Spleen (tissue), 11 donors: Measurements from ENCODE around the gene HOGA1. TPM values are rescaled to one million over a fixed set of nuclear protein-coding genes. Genes with fewer than 3 reads are reported as not detected.
"Not testable (repeated sequence)": the region's sequence is repeated elsewhere in the genome, so short reads cannot be mapped to it uniquely, and the experiment has no call there.

Experiments used
- DNase-seq: peaks from one replicate; pipeline ENCODE4 v3.0.0-alpha.2; 2020
- H3K27ac ChIP-seq, 8 donors: fragments of 200-600 bp; sonication (generic) in 7 of 8; 1 replicate in 4 of 8; 2 replicates in 4 of 8; pipeline versions ENCODE4 v1.5.0 to v1.8.0; 2016 to 2021; ENCODE audit warnings: inconsistent platforms in 4 of 8, mild to moderate bottlenecking in 4 of 8, moderate library complexity in 1 of 8
- H3K27me3 ChIP-seq, 7 donors: fragments of 200-600 bp; sonication (generic) in 6 of 7; replicated peaks in 1 of 7; 1 replicate in 4 of 7; 2 replicates in 3 of 7; pipeline versions ENCODE4 v1.5.0 to v1.8.0; 2016 to 2021; ENCODE audit warnings: inconsistent platforms in 3 of 7, mild to moderate bottlenecking in 1 of 7
- H3K36me3 ChIP-seq, 6 donors: fragments of 200-600 bp; sonication (generic) in 5 of 6; 1 replicate in 4 of 6; 2 replicates in 2 of 6; pipeline versions ENCODE4 v1.5.0 to v1.8.0; 2016 to 2021; ENCODE audit warnings: inconsistent platforms in 2 of 6
- H3K4me1 ChIP-seq, 6 donors: fragments of 200-600 bp; sonication (generic) in 5 of 6; 1 replicate in 3 of 6; 2 replicates in 3 of 6; pipeline versions ENCODE4 v1.5.0 to v1.8.0; 2016 to 2021; ENCODE audit warnings: inconsistent platforms in 3 of 6
- H3K4me3 ChIP-seq, 8 donors: fragments of 200-600 bp; sonication (generic) in 7 of 8; 1 replicate in 4 of 8; 2 replicates in 4 of 8; pipeline versions ENCODE4 v1.5.0 to v1.8.0; 2016 to 2021; ENCODE audit warnings: inconsistent platforms in 4 of 8, mild to moderate bottlenecking in 4 of 8, moderate library complexity in 2 of 8
- H3K9me3 ChIP-seq, 8 donors: fragments of 200-600 bp; sonication (generic) in 7 of 8; 1 replicate in 4 of 8; 2 replicates in 4 of 8; pipeline versions ENCODE4 v1.5.0 to v1.8.0; 2016 to 2021; ENCODE audit warnings: inconsistent platforms in 4 of 8
- CTCF ChIP-seq, 11 experiments: fragments of 200-600 bp in 7 of 11; fragments of 450-650 bp in 4 of 11; sonication (generic) in 4 of 11; IDR thresholded peaks in 8 of 11; conservative IDR thresholded peaks in 3 of 11; 1 replicate in 7 of 11; 2 replicates in 4 of 11; pipeline versions ENCODE4 v1.4.0 to v1.8.0; 2016 to 2021; ENCODE audit warnings: antibody characterized with exemption in 11 of 11, inconsistent platforms in 4 of 11, mild to moderate bottlenecking in 1 of 11
- POLR2A ChIP-seq, 3 donors: fragments of 450-650 bp; IDR thresholded peaks; one replicate each; pipeline ENCODE4 v1.5.1; 2017; ENCODE audit warnings: antibody characterized with exemption in 3 of 3, mild to moderate bottlenecking in 1 of 3
- POLR2AphosphoS5 ChIP-seq, 3 donors: sonication (generic); formaldehyde crosslinking; IDR thresholded peaks; one replicate each; pipeline ENCODE4 v1.5.1; 2017; ENCODE audit warnings: antibody characterized with exemption in 3 of 3
- WGBS, 5 donors: extraction: QIAGEN DNeasy Blood & Tissue Kit in 3 of 5; methylation state at CpG; one replicate each; pipeline versions ENCODE4 v1.1.5 to v1.1.7; 2013 to 2018; 5-methylcytosine and 5-hydroxymethylcytosine counted together
- intact Hi-C: fragments of 100-400 bp; cut with DNase I; formaldehyde crosslinking; loops from one replicate; pipeline ENCODE4 v1.15.0; 2023; ENCODE audit warnings: low total_unique reads
- polyA plus RNA-seq, 3 donors: library from polyadenylated mRNA; stranded (reverse); fragments of 200-250 nt; gene quantifications; one replicate each; pipeline ENCODE4 v1.2.1, GENCODE V29; 2013
- total RNA-seq, 7 donors: library from RNA; depleted of rRNA in 3 of 7; stranded (reverse); fragments of >200 nt in 3 of 7; fragmentation: NEBNext Ultra II Directional in 4 of 7; extraction: Animal tissue kit (Norgen Biotek cat#: 25700) in 4 of 7; gene quantifications; one replicate each; pipeline versions ENCODE4 v1.1.0 to v1.2.1, GENCODE V29; 2016 to 2021
- donor health status: healthy with polysubstance abuse.
- donor health status: DM: no; HTN: no; CAD: no; lungs with moderate emphysema.
- donor health status: DM: no; HTN: no; CAD: no.
- donor health status: Bipolar disorder and iron deficiency.
- donor health status: healthy.
- donor health status: DM: no; HTN: no; CAD: no.
- donor health status: DM: yes; HTN: yes; CAD: no.

HOGA1 gene
- total and polyA plus RNA-seq, 10 donors = 0.11 to 0.42 (median 0.19) TPM; not detected in 5

- intact Hi-C loops = no loop called here
- no peak overlapping the region for H3K4me3 ChIP-seq
- peaks cover 0 to 11% (median 8%) of the 10 kb centered on the region in 6 donors for H3K4me1 ChIP-seq
- peak overlapping the region in 3 of 8 donors; percentile 1 to 46 (median 11) for H3K27ac ChIP-seq
- 87 to 94% (median 92%) methylated on average over 4 to 6 of the region's 6 CpGs for WGBS, 5 donors
- peaks cover 0 to 19% (median 6%) of the 10 kb centered on the region in 6 donors for H3K36me3 ChIP-seq
- TF ChIP-seq POLR2A (IDR thresholded peaks at IDR 0.05) (no peak), CTCF (IDR thresholded peaks at IDR 0.05 in 8 of 11, conservative IDR thresholded peaks at IDR 0.05 in 3 of 11) (no peak), POLR2AphosphoS5 (IDR thresholded peaks at IDR 0.05) (no peak)
- peak; percentile 45 for DNase-seq
- H3K9me3 ChIP-seq = no peaks in the 10 kb centered on the region
- H3K27me3 ChIP-seq = peaks cover 0 to 17% (median 0%) of the 10 kb centered on the region in 7 donors
Measured at GRCh38 chr10:97575127-97575668, 9.0 kb upstream of the HOGA1 start.

GRCh38 chr10:97576487-97576886 is 7.7 kb upstream of the HOGA1 start:
- H3K4me3 ChIP-seq, H3K27ac ChIP-seq, intact Hi-C loops, H3K36me3 ChIP-seq, H3K9me3 ChIP-seq, DNase-seq: not testable (repeated sequence)
- WGBS, 5 donors = 39 to 76% (median 70%) methylated on average over 5 of the region's 5 CpGs
- Histone ChIP-seq H3K4me1 (peaks cover 0 to 11% (median 8%) of the 10 kb centered on the region in 6 donors), H3K27me3 (peaks cover 0 to 17% (median 0%) of the 10 kb centered on the region in 7 donors)

GRCh38 chr10:97577701-97578100 is 6.5 kb upstream of the HOGA1 start:
- Histone ChIP-seq H3K27me3 (peaks cover 0 to 17% (median 0%) of the 10 kb centered on the region in 7 donors), H3K4me3 (no peak overlapping the region), H3K36me3 (no peaks in the 10 kb centered on the region), H3K4me1 (peaks cover 0 to 1% (median under 1%) of the 10 kb centered on the region in 6 donors), H3K9me3 (no peaks in the 10 kb centered on the region), H3K27ac (no peak overlapping the region)
- TF ChIP-seq CTCF (IDR thresholded peaks at IDR 0.05 in 8 of 11, conservative IDR thresholded peaks at IDR 0.05 in 3 of 11) (no peak), POLR2AphosphoS5 (IDR thresholded peaks at IDR 0.05) (no peak), POLR2A (IDR thresholded peaks at IDR 0.05) (no peak)
- intact Hi-C loops = no loop called here
- peak; percentile 42 for DNase-seq
- 76 to 85% (median 81%) methylated on average over 7 to 9 of the region's 9 CpGs for WGBS, 5 donors

DNA sequence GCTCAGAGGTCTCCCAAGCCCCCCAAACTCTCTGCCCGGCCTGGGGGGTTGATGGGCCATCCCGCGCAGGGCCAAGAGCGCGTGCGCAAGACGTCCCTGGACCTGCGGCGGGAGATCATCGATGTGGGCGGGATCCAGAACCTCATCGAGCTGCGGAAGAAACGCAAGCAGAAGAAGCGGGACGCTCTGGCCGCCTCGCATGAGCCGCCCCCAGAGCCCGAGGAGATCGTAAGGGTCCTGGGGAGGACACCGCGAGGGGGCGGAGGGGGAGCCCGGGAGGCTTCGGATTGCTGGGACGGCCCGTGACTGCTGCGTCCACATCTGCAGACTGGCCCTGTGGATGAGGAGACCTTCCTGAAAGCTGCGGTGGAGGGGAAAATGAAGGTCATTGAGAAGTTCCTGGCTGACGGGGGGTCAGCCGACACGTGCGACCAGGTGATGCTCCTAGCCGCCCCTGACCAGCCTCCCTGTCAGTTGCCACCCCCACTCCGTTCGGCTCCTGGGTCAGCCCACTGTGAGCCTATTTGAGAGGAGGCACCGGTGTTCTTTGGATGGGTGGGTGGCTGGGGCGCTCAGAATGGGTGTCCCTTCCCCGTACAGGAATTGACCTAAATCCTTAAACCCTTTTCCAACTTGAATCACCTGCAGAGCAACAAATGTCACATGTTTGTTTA is 5.9 kb upstream of the HOGA1 start:
- TF ChIP-seq POLR2A (IDR thresholded peaks at IDR 0.05) (no peak), POLR2AphosphoS5 (IDR thresholded peaks at IDR 0.05) (no peak), CTCF (IDR thresholded peaks at IDR 0.05 in 8 of 11, conservative IDR thresholded peaks at IDR 0.05 in 3 of 11) (no peak)
- H3K4me3 ChIP-seq = no peak overlapping the region
- H3K4me1 ChIP-seq = no peaks in the 10 kb centered on the region
- H3K27me3 ChIP-seq = peaks cover 0 to 17% (median 0%) of the 10 kb centered on the region in 7 donors
- 74 to 87% (median 75%) methylated on average over 36 to 40 of the region's 40 CpGs for WGBS, 5 donors
- intact Hi-C loops = no loop called here
- no peak overlapping the region for H3K27ac ChIP-seq
- peak; percentile 39 for DNase-seq
- H3K9me3 ChIP-seq = no peaks in the 10 kb centered on the region
- no peaks in the 10 kb centered on the region for H3K36me3 ChIP-seq
